HCT116 (cell line): ENCODE measurements around the gene CARS1. TPM values are rescaled to one million over a fixed set of nuclear protein-coding genes. Genes with fewer than 3 reads are reported as not detected.

ENCODE experiments used
- ATAC-seq: fragments of 200-7000 bp; cut with Tn5 transposase; 2 replicates; pipeline ENCODE4 v1.9.1; 2020; ENCODE audit warnings: mild to moderate bottlenecking, moderate library complexity
- BruUV-seq: library from RNA; stranded (reverse); fragments of 400-500 nt; replicated peaks from 2 replicates; lab custom pipeline; 2021; lab: Mats Ljungman, UMichigan
- CTCF ChIA-PET: fragments of 300-600 bp; sonication (Branson Sonifier 250); formaldehyde crosslinking; loops from one replicate; lab custom pipeline; 2021; ENCODE audit warnings: antibody characterized with exemption; lab: Charles Lee
- POLR2A ChIA-PET: fragments of 300-600, 350-600 bp; sonication (Branson Sonifier 250); formaldehyde crosslinking; loops from one replicate; lab custom pipeline; 2021; ENCODE audit warnings: antibody characterized with exemption; lab: Charles Lee
- RAD21 ChIA-PET, 2 experiments: fragments of 300-600 bp; sonication (Branson Sonifier 250); formaldehyde crosslinking; loops; one replicate each; lab custom pipeline; 2023; ENCODE audit warnings: low total read pairs in 2 of 2; ENCODE audit not compliant: uncharacterized antibody in 2 of 2, unreplicated experiment in 2 of 2, low non-redundant PET in 1 of 2; lab: Charles Lee
- DNase-seq: peaks from one replicate; pipeline ENCODE4 v3.0.0-alpha.2; 2010; ENCODE audit warnings: low read depth, low spot score
- H2AFZ ChIP-seq: fragments of 200-600 bp; shearing (Covaris generic), sonication (generic); 2 replicates; pipeline ENCODE4 v1.6.1; 2017; ENCODE audit warnings: low read depth, mixed run types, mixed read lengths, antibody characterized with exemption, low read length; ENCODE audit not compliant: poor library complexity, severe bottlenecking
- H3K27ac ChIP-seq: 2 replicates; pipeline ENCODE4 v1.5.1; 2012; ENCODE audit warnings: low read depth, low read length
- H3K27me3 ChIP-seq: fragments of 200-600 bp; sonication (generic); 2 replicates; pipeline ENCODE4 v1.6.1; 2016; ENCODE audit warnings: mixed run types, low read length, mixed read lengths; ENCODE audit not compliant: insufficient read depth
- H3K36me3 ChIP-seq, 2 experiments: fragments of 200-500 bp in 1 of 2; fragments of 200-600 bp in 1 of 2; sonication (Bioruptor generic) in 1 of 2; sonication (generic) in 1 of 2; 2 replicates each; pipeline versions ENCODE4 v1.5.1 to v1.6.1; 2014 to 2016; ENCODE audit warnings: low read length in 2 of 2, inconsistent platforms in 1 of 2, mixed read lengths in 1 of 2, mixed run types in 1 of 2; ENCODE audit not compliant: insufficient read depth in 2 of 2, control insufficient read depth in 1 of 2
- H3K4me1 ChIP-seq, 2 experiments: fragments of 200-600 bp in 1 of 2; sonication (generic) in 1 of 2; 2 replicates each; pipeline versions ENCODE4 v1.5.1 to v1.6.1; 2012 to 2017; ENCODE audit warnings: low read length in 2 of 2, inconsistent platforms in 1 of 2, mild to moderate bottlenecking in 1 of 2, mixed read lengths in 1 of 2, mixed run types in 1 of 2, moderate library complexity in 1 of 2; ENCODE audit not compliant: insufficient read depth in 2 of 2, control insufficient read depth in 1 of 2
- H3K4me2 ChIP-seq: fragments of 200-600 bp; sonication (generic); 2 replicates; pipeline ENCODE4 v1.6.1; 2017; ENCODE audit warnings: mixed run types, low read length, mixed read lengths
- H3K4me3 ChIP-seq, 2 experiments: fragments of 200-600 bp in 1 of 2; sonication (generic) in 1 of 2; replicated peaks in 1 of 2; 2 replicates each; pipeline ENCODE4 v1.5.1; 2011 to 2016; ENCODE audit warnings: low read length in 2 of 2, control low read depth in 1 of 2, low read depth in 1 of 2, mild to moderate bottlenecking in 1 of 2, mixed read lengths in 1 of 2, mixed run types in 1 of 2
- H3K79me2 ChIP-seq: fragments of 200-600 bp; sonication (generic); 2 replicates; pipeline ENCODE4 v1.6.1; 2017; ENCODE audit warnings: mild to moderate bottlenecking, mixed run types, low read length, moderate library complexity, mixed read lengths; ENCODE audit not compliant: insufficient read depth
- H3K9ac ChIP-seq: fragments of 200-600 bp; sonication (generic); 2 replicates; pipeline ENCODE4 v1.6.1; 2016; ENCODE audit warnings: low read length, mixed read lengths
- H3K9me2 ChIP-seq: fragments of 200-600 bp; sonication (generic), shearing (Covaris generic); 2 replicates; pipeline ENCODE4 v1.6.1; 2017; ENCODE audit warnings: mixed run types, mild to moderate bottlenecking, moderate library complexity; ENCODE audit not compliant: insufficient read depth
- H3K9me3 ChIP-seq, 2 experiments: fragments of 200-500 bp in 1 of 2; fragments of 200-600 bp in 1 of 2; sonication (Bioruptor generic) in 1 of 2; sonication (generic) in 1 of 2; 2 replicates each; pipeline ENCODE4 v1.6.1; 2014 to 2017; ENCODE audit warnings: low read length in 2 of 2, mixed read lengths in 2 of 2, inconsistent platforms in 1 of 2, low read depth in 1 of 2, mild to moderate bottlenecking in 1 of 2, mixed run types in 1 of 2, moderate library complexity in 1 of 2; ENCODE audit not compliant: control insufficient read depth in 1 of 2, insufficient read depth in 1 of 2
- H4K20me1 ChIP-seq: fragments of 200-600 bp; sonication (generic), shearing (Covaris generic); 2 replicates; pipeline ENCODE4 v1.6.1; 2017; ENCODE audit warnings: mixed run types, mild to moderate bottlenecking, moderate library complexity; ENCODE audit not compliant: insufficient read depth
- ATF3 ChIP-seq: IDR thresholded peaks from 2 replicates; pipeline ENCODE4 v1.6.1; 2012
- ELF1 ChIP-seq: IDR thresholded peaks from 2 replicates; pipeline ENCODE4 v1.6.1; 2012; ENCODE audit warnings: low read depth, borderline replicate concordance
- EZH2 ChIP-seq: fragments of 200-600 bp; sonication (generic); IDR thresholded peaks from 2 replicates; pipeline ENCODE4 v1.6.1; 2017; ENCODE audit warnings: antibody characterized with exemption, mixed run types
- POLR2A ChIP-seq: IDR thresholded peaks from 2 replicates; pipeline ENCODE4 v1.7.0; 2011; ENCODE audit warnings: borderline replicate concordance; ENCODE audit not compliant: insufficient read depth, insufficient read length; ENCODE audit errors: extremely low read depth
- SIN3A ChIP-seq: IDR thresholded peaks from 2 replicates; pipeline ENCODE4 v1.6.1; 2012; ENCODE audit warnings: low read depth
- intact Hi-C: fragments of 100-400 bp; cut with micrococcal nuclease; formaldehyde crosslinking; loops from 2 replicates; pipeline ENCODE4 v1.10.0; 2022
- total RNA-seq: library from RNA; stranded (reverse); gene quantifications from one replicate; pipeline ENCODE4 v1.2.1, GENCODE V29; 2021; ENCODE audit not compliant: unreplicated experiment
- TF ChIP-seq, protein P1 (sequence below): IDR thresholded peaks from 2 replicates; pipeline ENCODE4 v1.6.1; 2012; ENCODE audit warnings: low read depth

CARS1 gene
- total RNA-seq, 1 experiment from 2014 or later: 124 TPM

- TF ChIP-seq, protein P1, sequence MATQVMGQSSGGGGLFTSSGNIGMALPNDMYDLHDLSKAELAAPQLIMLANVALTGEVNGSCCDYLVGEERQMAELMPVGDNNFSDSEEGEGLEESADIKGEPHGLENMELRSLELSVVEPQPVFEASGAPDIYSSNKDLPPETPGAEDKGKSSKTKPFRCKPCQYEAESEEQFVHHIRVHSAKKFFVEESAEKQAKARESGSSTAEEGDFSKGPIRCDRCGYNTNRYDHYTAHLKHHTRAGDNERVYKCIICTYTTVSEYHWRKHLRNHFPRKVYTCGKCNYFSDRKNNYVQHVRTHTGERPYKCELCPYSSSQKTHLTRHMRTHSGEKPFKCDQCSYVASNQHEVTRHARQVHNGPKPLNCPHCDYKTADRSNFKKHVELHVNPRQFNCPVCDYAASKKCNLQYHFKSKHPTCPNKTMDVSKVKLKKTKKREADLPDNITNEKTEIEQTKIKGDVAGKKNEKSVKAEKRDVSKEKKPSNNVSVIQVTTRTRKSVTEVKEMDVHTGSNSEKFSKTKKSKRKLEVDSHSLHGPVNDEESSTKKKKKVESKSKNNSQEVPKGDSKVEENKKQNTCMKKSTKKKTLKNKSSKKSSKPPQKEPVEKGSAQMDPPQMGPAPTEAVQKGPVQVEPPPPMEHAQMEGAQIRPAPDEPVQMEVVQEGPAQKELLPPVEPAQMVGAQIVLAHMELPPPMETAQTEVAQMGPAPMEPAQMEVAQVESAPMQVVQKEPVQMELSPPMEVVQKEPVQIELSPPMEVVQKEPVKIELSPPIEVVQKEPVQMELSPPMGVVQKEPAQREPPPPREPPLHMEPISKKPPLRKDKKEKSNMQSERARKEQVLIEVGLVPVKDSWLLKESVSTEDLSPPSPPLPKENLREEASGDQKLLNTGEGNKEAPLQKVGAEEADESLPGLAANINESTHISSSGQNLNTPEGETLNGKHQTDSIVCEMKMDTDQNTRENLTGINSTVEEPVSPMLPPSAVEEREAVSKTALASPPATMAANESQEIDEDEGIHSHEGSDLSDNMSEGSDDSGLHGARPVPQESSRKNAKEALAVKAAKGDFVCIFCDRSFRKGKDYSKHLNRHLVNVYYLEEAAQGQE: no peak
- TF ChIP-seq SIN3A: no peak
Observed at GRCh38 chr11:3055891-3056290, 1.3 kb downstream of the CARS1 start (continued).

- ChIA-PET RAD21 (no interaction called here), POLR2A (no interaction called here), CTCF (no interaction called here)
- H3K9me3 ChIP-seq: no peaks in the 10 kb centered on the region
- H3K27me3 ChIP-seq: no peaks in the 10 kb centered on the region
- intact Hi-C loops: no loop called here
- peaks cover 4 to 20% of the 10 kb centered on the region in 2 experiments; a peak in 3 of 4 replicates for H3K36me3 ChIP-seq
- no peak overlapping the region for H3K9ac ChIP-seq
- ATAC-seq (no peak), DNase-seq (no peak)
- TF ChIP-seq ELF1 (no peak), POLR2A (no peak), EZH2 (no peak), ATF3 (no peak)
- no peak overlapping the region for H3K4me3 ChIP-seq
- H3K27ac ChIP-seq: no peak overlapping the region
- H3K4me2 ChIP-seq: no peak overlapping the region
- peaks cover 94% of the 10 kb centered on the region for H3K79me2 ChIP-seq
- no TSS peak for BruUV-seq
- H3K9me2 ChIP-seq: no peaks in the 10 kb centered on the region
- no peaks in the 10 kb centered on the region for H4K20me1 ChIP-seq
- peaks cover 25 to 41% of the 10 kb centered on the region in 2 experiments for H3K4me1 ChIP-seq
- H2AFZ ChIP-seq: no peak overlapping the region
Observed at GRCh38 chr11:3052567-3052966, 4.7 kb downstream of the CARS1 start.
